HFF-Myc (cell line): Measurements from ENCODE around the gene SH3GL3.

ENCODE experiments used
- DNase-seq: peaks from one replicate; pipeline ENCODE4 v3.0.0-alpha.2; 2011; ENCODE audit warnings: low read depth; ENCODE audit errors: extremely low read depth
- H3K4me3 ChIP-seq: replicated peaks from 2 replicates; pipeline ENCODE4 v1.5.1; 2011; ENCODE audit warnings: low read depth, mild to moderate bottlenecking, control low read depth, low read length
- CTCF ChIP-seq: IDR thresholded peaks from 2 replicates; pipeline ENCODE4 v1.5.1; 2012; ENCODE audit warnings: mild to moderate bottlenecking, low read depth, low read length, control low read depth; ENCODE audit errors: missing control alignments

SH3GL3 gene

GRCh38 chr15:83538682-83539081, 91.5 kb downstream of the SH3GL3 start:
- H3K4me3 ChIP-seq, result no peak overlapping the region
- no peak for TF ChIP-seq CTCF
- DNase-seq, result no peak

- no peak overlapping the region for H3K4me3 ChIP-seq
- DNase-seq, result no peak
- TF ChIP-seq CTCF, result no peak
These were observed 98.8 kb downstream of the SH3GL3 start for GRCh38 chr15:83545804-83546511.

GRCh38 chr15:83546512-83546888, 99.4 kb downstream of the SH3GL3 start:
- no peak for DNase-seq
- no peak for TF ChIP-seq CTCF
- no peak overlapping the region for H3K4me3 ChIP-seq

GRCh38 chr15:83547168-83547567, 100.0 kb downstream of the SH3GL3 start:
- TF ChIP-seq CTCF, result no peak
- no peak overlapping the region for H3K4me3 ChIP-seq

GRCh38 chr15:83549623-83550022, 102.5 kb downstream of the SH3GL3 start:
- no peak for TF ChIP-seq CTCF
- no peak overlapping the region for H3K4me3 ChIP-seq
- DNase-seq, result no peak

More at GRCh38 chr15:83547168-83547567, 100.0 kb downstream of the SH3GL3 start:
- DNase-seq, result no peak

- no peak for DNase-seq
- no peak overlapping the region for H3K4me3 ChIP-seq
- no peak for TF ChIP-seq CTCF
These were observed 107.4 kb downstream of the SH3GL3 start for GRCh38 chr15:83554558-83554957.

GRCh38 chr15:83555383-83555782, 108.2 kb downstream of the SH3GL3 start:
- no peak for DNase-seq
- H3K4me3 ChIP-seq, result no peak overlapping the region
- no peak for TF ChIP-seq CTCF
